ENCODE data around the gene SORL1-AS1.

SORL1-AS1 gene

DNA sequence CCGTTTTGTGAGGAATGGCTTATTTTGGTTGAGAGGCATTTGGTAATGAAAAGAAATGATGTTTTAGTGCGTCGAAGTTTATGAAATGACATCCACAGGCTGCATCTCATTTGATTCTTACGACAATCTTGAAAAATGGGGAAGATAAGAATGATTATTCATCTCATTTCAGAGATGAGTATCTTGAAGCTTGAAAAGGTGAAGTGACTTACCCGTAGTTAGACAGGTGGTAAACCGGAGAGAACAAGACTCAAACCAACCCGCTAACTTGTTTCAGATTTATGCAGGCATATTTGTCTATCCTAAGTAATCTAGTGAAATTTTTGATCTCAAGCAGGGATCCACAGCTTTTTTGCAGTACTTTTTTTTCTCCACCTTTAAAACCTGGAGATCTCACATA lies 9.1 kb upstream of the SORL1-AS1 start:
- intact Hi-C loops (cut with micrococcal nuclease; ENCODE audit: unreplicated experiment) = no loop called here

DNA sequence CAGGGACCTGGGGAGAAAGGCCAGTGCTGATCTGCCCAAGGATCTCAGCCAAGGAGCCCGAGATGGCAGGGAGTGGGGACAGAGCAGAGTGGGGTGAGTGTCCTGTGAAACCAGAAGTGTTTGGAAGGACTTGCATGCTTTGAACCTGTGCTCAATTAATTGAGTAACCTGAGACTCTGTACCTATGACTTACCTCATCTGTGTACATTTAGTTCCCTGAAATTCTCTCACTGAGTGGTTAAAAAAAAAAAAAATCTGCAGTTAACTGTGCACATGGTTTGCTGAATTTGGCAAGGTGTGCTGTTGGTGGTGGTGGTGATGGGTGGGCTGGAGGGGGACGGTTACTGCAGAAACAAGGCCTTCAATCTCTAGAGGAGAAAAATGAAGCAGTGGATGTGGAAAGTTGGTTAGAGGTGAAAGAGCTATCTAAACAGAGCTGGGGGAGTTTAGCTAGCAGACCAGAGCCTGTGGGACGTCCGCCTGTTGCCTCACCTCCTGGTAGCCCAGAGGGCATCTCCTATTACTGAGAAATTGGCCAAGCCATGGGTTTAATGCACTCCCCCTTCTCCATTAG lies 8.3 kb upstream of the SORL1-AS1 start:
- Histone ChIP-seq H2AFZ (ENCODE audit: low read length) (no peak overlapping the region), H3K9me3 (ENCODE audit: low read length) (no peaks in the 10 kb centered on the region), H3K27ac (ENCODE audit: low read depth, low read length, poor library complexity, severe bottlenecking) (peak overlapping the region; percentile 70), H3K79me2 (ENCODE audit: insufficient read depth, low read depth, low read length) (peaks cover 100% of the 10 kb centered on the region), H3K36me3 (ENCODE audit: insufficient read depth, low read length) (peaks cover 96% of the 10 kb centered on the region), H3K4me1 (ENCODE audit: insufficient read depth, low read length, poor library complexity, severe bottlenecking) (peaks cover 100% of the 10 kb centered on the region), H4K20me1 (ENCODE audit: insufficient read depth, low read length) (peaks cover 67% of the 10 kb centered on the region), H3K4me2 (ENCODE audit: low read length) (peak overlapping the region; percentile 77), H3K4me3 (ENCODE audit: low read depth, low read length, poor library complexity, severe bottlenecking) (peak overlapping the region; percentile 14), H3K9me2 (ENCODE audit: insufficient read depth, low read length) (no peaks in the 10 kb centered on the region)
- no TSS peak for BruUV-seq (replicated peaks)
- intact Hi-C loops (cut with micrococcal nuclease; ENCODE audit: unreplicated experiment) = no loop called here
- DNase-seq (ENCODE audit: low spot score) = no peak
- ChIA-PET POLR2A (interaction anchor here (0.7 to 2.4 kb wide), 8 partner anchors 10 to 92 kb away, joined by 3 to 8 read pairs (median 4); no protein-coding TSS in a partner anchor), CTCF (ENCODE audit: unreplicated experiment) (no interaction called here)
- TF ChIP-seq EZH2phosphoT487 (IDR thresholded peaks at IDR 0.05; ENCODE audit: borderline replicate concordance, low read depth, low read length) = no peak
- TF ChIP-seq, protein P1, sequence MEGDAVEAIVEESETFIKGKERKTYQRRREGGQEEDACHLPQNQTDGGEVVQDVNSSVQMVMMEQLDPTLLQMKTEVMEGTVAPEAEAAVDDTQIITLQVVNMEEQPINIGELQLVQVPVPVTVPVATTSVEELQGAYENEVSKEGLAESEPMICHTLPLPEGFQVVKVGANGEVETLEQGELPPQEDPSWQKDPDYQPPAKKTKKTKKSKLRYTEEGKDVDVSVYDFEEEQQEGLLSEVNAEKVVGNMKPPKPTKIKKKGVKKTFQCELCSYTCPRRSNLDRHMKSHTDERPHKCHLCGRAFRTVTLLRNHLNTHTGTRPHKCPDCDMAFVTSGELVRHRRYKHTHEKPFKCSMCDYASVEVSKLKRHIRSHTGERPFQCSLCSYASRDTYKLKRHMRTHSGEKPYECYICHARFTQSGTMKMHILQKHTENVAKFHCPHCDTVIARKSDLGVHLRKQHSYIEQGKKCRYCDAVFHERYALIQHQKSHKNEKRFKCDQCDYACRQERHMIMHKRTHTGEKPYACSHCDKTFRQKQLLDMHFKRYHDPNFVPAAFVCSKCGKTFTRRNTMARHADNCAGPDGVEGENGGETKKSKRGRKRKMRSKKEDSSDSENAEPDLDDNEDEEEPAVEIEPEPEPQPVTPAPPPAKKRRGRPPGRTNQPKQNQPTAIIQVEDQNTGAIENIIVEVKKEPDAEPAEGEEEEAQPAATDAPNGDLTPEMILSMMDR (conservative IDR thresholded peaks at IDR 0.05; ENCODE audit: low read length) = no peak

More for the DNA sequence above, 9.1 kb upstream of the SORL1-AS1 start:
- Histone ChIP-seq H4K20me1 (ENCODE audit: insufficient read depth, low read length) (peaks cover 62% of the 10 kb centered on the region), H3K9me2 (ENCODE audit: insufficient read depth, low read length) (no peaks in the 10 kb centered on the region), H3K79me2 (ENCODE audit: insufficient read depth, low read depth, low read length) (peaks cover 100% of the 10 kb centered on the region), H3K9me3 (ENCODE audit: low read length) (no peaks in the 10 kb centered on the region), H3K4me1 (ENCODE audit: insufficient read depth, low read length, poor library complexity, severe bottlenecking) (peaks cover 100% of the 10 kb centered on the region), H3K36me3 (ENCODE audit: insufficient read depth, low read length) (peaks cover 96% of the 10 kb centered on the region), H3K4me3 (ENCODE audit: low read depth, low read length, poor library complexity, severe bottlenecking) (peak overlapping the region; percentile 14), H3K4me2 (ENCODE audit: low read length) (peak overlapping the region; percentile 77), H2AFZ (ENCODE audit: low read length) (no peak overlapping the region), H3K27ac (ENCODE audit: low read depth, low read length, poor library complexity, severe bottlenecking) (peak overlapping the region; percentile 70)
- no peak for DNase-seq (ENCODE audit: low spot score)
- no TSS peak for BruUV-seq (replicated peaks)
- CTCF ChIA-PET (ENCODE audit: unreplicated experiment) = no interaction called here
- POLR2A ChIA-PET = interaction anchor here (0.5 to 3.0 kb wide), 7 partner anchors 11 to 1739 kb away, joined by 3 to 10 read pairs (median 5); no protein-coding TSS in a partner anchor
- TF ChIP-seq, protein P1 (conservative IDR thresholded peaks at IDR 0.05; ENCODE audit: low read length) = no peak
- TF ChIP-seq EZH2phosphoT487 (IDR thresholded peaks at IDR 0.05; ENCODE audit: borderline replicate concordance, low read depth, low read length) = no peak

DNA sequence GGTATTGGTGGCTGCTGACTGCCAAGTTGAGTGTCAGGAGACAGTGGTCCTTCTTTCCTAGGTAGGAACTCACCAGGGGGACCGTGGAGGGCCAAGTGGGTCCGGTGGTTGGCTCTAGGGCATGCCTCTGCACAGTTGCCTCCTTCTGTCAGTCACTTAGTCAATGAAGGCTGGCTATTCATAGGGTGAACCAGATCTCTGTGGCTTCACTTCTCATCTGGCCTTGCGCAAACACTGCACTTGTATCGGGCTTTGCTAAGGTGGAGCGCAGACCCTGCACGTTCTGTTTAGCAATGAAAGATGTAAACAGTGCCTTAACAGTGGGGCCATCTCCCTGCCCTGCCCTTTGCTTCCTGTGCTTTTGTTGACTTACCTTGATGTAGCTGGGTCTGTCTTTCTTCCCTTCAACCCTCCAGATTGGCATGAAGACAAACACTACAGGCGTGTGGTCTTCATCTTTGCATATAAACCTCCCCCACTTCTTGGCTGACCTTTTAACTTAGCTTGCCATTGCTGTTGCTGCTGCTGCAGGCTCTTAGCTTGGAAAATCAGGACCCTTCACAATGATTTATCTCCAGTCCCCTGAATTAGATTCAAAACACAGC lies 6.7 kb upstream of the SORL1-AS1 start:
- Histone ChIP-seq H3K36me3 (ENCODE audit: insufficient read depth, low read length) (peaks cover 100% of the 10 kb centered on the region), H4K20me1 (ENCODE audit: insufficient read depth, low read length) (peaks cover 57% of the 10 kb centered on the region), H3K4me3 (ENCODE audit: low read depth, low read length, poor library complexity, severe bottlenecking) (no peak overlapping the region), H3K27ac (ENCODE audit: low read depth, low read length, poor library complexity, severe bottlenecking) (peak overlapping the region; percentile 15), H3K79me2 (ENCODE audit: insufficient read depth, low read depth, low read length) (peaks cover 100% of the 10 kb centered on the region), H3K9me2 (ENCODE audit: insufficient read depth, low read length) (no peaks in the 10 kb centered on the region), H3K4me2 (ENCODE audit: low read length) (peak overlapping the region; percentile 96), H3K9me3 (ENCODE audit: low read length) (no peaks in the 10 kb centered on the region), H2AFZ (ENCODE audit: low read length) (no peak overlapping the region), H3K4me1 (ENCODE audit: insufficient read depth, low read length, poor library complexity, severe bottlenecking) (peaks cover 100% of the 10 kb centered on the region)
- POLR2A ChIA-PET = interaction anchor here (1.4 kb wide), 1 partner anchor 29 kb away, joined by 4 read pairs; no protein-coding TSS in a partner anchor
- BruUV-seq (replicated peaks) = no TSS peak
- TF ChIP-seq, protein P1 (conservative IDR thresholded peaks at IDR 0.05; ENCODE audit: low read length) = no peak
- no peak for TF ChIP-seq EZH2phosphoT487 (IDR thresholded peaks at IDR 0.05; ENCODE audit: borderline replicate concordance, low read depth, low read length)
- CTCF ChIA-PET (ENCODE audit: unreplicated experiment) = no interaction called here
- intact Hi-C loops (cut with micrococcal nuclease; ENCODE audit: unreplicated experiment) = no loop called here
- DNase-seq (ENCODE audit: low spot score) = no peak
